HG03064 (cell line): Measurements from ENCODE around the gene MAST3.
"Not testable (repeated sequence)": the region's sequence is repeated elsewhere in the genome, so short reads cannot be mapped to it uniquely, and the experiment has no call there.

Experiments used
- ATAC-seq: cut with Tn5 transposase; IDR thresholded peaks from one replicate; pipeline ENCODE4 v1.9.1; 2021; ENCODE audit warnings: low read depth; ENCODE audit not compliant: unreplicated experiment

Gene MAST3

DNA sequence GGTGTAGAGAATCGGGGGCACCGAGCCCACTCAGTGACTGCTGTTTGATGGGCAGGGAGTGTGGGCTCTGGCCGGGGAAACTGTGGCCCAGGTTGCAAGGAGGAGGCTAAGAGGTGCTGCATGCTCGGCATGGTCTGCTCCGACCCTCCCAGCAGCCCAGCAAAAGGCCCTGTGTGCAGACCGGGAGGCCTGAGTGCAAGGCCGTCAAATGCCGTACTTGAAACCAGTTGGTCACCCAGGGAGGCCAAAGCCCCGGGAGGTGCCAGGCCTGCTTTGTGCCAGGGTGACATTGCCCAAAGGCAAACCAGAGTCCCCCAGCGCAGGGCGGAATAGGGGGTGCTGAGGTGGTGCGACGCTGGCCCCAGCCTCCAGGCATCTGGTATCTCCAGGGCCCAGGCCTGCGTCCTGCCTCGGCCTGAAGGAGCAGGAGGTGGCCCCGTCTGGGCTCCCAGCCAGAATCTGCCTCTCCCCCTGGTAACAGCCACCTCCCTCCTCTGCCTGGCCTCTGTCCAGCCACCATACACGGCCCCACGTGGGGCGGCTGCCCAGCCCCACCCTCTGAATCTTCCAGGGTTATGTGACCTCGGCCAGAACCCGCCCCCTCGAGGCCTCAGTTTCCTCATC lies 59.4 kb downstream of the MAST3 start:
- ATAC-seq: no peak

DNA sequence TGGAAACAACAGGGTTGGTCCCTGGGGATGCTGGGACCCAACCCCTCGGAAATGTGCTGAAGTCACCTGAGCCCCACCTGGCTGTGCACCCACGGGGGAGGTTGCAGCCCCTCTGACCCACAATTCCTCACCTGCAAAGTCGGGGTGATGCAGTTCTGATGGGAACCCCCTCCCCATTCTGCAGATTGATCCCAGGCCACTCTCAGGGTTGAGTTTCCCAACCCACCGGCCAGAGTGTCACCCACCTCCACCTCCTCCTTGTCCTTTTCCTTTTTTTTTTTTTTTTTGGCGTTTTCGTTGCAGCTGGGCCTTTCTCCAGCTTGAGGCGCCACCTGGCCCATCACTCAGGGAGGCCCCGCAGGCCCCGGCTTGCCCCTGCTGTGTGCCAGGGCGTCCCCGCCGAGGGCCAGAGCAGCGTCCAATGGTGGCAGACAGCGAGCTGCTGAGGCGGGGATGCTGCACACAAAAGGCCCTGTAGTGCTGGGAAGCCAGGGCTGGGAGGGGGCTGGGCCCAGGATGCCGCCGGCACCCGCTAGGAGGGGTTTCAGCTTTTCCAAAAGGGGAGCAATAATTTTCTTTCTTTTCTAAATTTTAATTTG lies 60.0 kb downstream of the MAST3 start:
- no peak for ATAC-seq

DNA sequence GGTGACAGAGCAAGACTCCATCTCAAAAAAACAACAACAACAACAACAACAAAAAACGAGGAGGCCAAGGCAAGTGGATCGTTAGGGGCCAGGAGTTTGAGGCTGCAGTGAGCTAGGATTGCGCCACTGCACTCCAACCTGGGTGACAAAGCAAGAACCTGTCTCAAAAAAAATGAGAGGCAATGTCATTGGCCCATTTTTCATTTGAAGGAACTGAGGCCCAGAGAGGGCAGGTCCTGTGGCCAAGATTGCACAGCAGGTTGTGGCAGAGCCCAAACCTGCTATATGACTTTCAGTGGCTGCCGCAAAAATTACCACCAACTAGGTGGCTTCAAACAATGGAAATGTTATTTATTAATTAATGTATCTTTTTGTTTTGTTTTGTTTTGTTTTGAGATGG lies 60.9 kb downstream of the MAST3 start:
- no peak for ATAC-seq

DNA sequence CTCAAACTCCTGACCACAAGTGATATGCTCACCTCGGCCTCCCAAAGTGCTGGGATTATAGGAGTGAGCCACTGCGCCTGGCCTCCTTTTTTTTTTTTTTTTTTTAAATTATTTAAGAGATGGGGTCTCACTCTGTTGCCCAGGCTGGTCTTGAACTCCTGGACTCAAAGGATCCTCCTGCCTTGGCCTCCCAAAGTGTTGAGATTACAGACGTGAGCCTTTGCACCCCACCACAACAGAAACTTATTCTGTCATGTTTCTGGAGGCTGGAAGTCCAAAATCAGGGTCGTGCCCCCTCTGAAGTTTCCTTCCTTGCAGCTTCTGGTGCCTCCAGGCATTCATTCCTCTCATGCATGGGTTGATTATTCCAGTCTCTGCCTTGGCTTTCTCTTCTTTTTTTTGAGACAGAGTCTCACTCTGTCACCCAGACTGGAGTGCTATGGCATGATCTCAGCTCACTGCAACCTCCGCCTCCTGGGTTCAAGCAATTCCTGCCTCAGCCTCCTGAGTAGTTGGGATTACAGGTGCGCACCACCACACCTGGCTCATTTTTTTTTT lies 61.6 kb downstream of the MAST3 start:
- not testable (repeated sequence) for ATAC-seq

DNA sequence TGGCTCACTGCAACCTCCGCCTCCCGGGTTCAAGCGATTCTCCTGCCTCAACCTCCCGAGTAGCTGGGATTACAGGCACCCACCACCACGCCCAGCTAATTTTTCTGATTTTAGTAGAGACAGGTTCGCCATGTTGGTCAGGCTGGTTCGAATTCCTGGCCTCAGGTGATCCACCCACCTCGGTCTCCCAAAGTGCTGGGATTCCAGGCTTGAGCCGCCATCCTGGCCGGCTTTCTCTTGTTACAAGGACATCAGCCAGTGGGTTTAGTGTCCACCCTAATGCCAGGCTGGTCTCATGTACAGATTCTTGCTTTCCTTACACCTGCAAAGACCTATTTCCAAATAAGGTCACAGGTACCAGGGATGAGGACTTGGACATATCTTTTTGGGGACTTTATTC lies 62.2 kb downstream of the MAST3 start:
- ATAC-seq: no peak

DNA sequence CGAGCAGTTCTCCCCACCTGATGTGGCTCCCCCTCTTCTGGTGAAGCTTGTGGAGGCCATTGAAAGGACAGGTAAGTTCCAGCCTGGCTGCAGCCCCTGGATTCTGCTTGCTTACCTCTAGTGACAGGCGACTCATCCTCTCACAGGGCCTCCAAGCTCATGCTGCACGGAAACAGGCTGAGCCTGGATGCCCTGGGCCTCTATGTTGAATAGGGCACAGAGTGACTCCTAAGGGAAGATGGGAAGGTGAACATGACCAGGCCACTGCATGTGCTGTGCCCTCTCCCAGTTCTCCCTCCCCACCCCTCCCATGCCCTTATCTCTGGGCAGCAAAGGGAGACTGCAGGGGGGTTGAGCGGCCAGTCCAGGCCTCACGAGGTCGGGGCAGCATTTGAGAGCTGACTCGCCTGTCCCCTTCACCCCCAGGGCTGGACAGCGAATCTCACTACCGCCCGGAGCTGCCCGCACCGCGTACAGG lies 63.0 kb downstream of the MAST3 start:
- ATAC-seq: no peak

DNA sequence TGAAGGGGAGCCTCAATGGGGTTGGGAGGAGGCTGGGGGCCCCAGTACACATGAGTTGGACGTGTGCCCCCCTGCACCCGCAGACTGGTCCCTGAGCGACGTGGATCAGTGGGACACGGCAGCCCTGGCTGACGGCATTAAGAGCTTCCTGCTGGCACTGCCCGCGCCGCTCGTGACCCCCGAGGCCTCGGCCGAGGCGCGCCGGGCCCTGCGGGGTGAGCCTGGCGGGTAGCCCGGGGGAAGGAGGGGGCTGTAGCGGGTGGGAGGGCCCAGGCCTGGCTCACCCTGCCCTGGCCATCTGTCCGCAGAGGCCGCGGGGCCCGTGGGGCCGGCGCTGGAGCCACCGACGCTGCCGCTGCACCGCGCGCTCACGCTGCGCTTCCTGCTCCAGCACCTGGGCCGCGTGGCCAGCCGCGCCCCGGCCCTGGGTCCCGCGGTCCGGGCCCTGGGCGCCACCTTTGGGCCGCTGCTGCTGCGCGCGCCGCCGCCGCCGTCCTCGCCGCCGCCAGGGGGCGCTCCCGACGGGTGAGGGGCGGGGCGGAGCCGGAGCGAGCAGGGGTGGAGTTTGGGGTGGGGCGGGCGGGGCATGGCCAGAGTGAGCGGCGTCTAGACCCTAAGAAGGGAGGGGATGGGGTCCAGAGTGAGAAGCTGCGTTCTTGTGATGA lies 63.5 kb downstream of the MAST3 start:
- ATAC-seq: peak; percentile 66

DNA sequence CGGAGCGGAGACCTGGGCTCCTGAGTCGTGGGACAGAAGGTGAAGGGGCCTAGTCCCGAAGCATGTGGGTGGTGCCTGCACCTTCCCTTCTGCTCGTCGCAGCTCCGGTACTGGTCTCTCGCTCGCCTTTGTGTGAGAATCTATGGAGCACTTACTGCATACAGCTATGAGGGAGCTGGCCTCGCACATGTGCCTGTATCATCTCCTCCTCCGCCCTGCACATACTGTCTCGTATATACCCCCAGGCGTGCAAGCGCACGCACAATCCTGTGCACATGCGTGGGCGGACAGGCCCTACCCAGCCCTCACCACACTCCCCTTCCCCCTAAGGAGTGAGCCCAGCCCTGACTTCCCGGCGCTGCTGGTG lies 64.0 kb downstream of the MAST3 start:
- ATAC-seq: no peak

DNA sequence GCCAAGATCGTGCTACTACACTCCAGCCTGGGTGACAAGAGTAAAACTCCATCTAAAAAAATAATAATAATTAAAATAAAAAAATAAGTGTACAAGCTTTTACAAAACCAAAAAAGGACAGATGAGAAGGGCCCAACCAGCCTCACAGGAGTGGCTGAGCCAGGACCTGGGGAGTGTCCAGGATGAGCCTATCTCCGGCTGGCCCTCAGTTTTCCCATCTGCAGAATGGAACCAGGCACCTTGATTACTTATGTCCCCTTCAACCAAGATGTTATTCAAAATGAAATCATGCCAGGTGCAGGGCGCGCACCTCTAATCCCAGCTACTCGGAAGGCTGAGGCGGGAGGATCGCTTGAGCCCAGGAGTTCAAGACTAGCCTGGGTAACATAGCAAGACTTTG lies 66.5 kb downstream of the MAST3 start:
- no peak for ATAC-seq

DNA sequence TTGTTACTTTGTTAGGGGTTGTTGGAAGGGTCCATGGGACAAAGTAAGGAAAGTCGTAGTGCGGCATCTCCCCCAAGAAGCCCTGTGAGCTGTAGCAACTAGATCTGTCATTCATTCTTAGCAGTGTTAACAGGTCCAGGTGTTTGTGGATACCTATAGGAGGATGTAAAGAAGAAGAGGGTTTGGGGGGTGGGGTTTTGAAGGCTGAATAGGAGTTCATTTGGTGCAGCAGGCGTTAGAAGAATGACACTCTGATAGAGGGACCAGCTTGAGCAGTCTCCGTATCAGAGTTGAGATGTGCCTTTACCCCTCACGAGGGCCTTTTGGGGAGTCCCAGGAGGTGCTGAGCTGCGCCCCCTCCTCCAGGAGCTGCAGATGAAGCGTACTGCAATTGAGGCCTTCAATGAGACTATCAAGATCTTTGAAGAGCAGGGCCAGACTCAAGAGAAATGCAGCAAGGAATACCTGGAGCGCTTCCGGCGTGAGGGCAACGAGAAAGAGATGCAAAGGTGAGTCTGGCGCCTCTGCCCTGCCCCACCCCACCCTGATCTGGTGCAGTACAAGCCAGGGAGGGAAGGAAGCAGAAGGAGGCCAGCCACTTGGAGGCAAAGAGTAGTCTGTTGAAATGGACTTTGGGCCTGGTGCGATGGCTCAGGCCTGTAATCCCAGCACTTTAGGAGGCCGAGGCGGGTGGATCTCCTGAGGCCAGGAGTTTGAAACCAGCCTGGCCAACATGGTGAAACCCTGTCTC lies 68.4 kb downstream of the MAST3 start:
- no peak for ATAC-seq

DNA sequence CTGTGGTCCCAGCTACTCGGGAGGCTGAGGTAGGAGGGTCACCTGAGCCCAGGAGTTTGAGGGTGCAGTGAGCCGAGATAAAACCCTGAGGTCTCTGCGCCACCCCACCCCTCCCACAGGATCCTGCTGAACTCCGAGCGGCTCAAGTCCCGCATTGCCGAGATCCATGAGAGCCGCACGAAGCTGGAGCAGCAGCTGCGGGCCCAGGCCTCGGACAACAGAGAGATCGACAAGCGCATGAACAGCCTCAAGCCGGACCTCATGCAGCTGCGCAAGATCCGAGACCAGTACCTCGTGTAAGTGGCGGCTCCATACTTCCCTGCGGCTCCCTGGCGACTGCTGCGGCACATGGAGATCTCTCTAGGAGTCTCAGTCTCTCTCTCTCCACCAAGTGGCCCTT lies 69.4 kb downstream of the MAST3 start:
- ATAC-seq: no peak

DNA sequence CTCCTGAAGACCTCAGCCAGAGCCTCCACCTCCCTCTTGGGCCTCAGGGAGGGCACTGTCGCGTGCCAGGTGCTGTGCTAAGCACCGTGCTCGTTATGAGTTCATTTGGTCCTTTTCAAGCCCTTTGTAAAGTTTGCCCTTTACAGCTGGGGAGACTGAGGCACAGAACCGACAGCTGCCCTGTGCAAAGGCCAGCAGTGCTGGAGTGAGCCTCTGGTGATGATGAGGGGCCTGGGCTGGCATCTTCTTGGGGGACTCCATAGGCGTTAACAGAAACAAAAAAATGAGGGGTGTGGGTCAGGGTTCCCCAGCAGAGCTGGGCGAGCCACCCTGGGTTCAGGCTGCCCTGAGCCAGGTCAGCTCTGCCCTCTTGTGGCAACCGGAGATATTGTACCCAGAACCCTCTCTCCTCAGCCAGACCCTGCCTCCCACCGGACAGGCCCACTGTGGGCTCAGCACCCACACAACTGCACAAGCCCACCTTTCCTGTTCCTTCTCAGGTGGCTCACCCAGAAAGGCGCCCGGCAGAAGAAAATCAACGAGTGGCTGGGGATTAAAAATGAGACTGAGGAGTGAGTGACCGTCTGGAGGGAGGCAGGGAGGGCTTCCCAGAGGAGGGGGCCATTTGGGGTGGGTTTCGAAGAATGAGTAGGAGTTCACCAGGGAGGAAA lies 70.5 kb downstream of the MAST3 start:
- no peak for ATAC-seq

DNA sequence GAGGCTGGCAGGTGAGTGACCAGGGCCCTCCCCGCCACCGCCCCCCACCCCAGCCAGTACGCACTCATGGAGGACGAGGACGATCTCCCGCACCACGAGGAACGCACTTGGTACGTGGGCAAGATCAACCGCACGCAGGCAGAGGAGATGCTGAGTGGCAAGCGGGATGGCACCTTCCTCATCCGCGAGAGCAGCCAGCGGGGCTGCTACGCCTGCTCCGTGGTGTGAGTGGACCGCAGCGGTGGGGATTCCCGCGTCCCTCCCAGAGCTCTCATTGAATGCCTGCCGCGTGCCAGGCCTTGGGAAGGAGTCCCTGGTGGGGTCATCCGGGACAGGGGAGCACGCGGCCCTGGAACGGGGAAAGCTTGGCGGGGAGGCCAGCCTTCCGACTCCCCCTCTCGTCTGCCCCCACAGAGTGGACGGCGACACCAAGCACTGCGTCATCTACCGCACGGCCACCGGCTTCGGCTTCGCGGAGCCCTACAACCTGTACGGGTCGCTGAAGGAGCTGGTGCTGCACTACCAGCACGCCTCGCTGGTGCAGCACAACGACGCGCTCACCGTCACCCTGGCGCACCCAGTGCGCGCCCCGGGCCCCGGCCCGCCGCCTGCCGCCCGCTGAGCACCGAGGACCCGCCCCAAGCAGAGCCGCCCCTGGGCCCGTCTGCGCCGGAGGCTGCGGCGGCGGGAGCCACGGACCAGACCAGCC lies 71.2 kb downstream of the MAST3 start:
- ATAC-seq: no peak

DNA sequence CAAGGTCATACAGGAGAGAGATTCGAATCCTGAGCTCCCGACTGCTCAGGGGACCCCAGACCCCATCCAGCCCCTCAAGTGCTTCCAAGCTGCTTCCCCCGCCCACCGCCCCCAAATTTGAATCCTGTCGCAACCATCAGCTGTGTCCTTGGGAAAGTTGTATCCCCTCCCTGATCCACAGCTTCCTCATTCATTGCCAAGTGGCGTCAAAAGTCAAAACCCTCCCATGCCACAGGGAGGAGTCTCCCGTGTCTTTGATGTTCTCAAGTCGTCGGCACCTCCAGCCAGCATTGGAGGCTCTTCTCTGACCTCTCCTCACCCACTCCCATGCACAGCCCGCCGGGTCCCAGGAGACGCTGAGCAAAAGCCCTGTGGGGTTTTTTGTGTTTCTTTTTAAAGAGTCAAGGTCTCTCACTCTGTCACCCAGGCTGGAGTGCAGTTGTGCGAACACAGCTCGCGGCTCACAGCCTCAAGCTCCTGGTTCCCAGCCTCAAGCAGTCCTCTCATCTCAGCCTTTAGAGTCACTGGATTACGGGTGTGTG lies 73.2 kb downstream of the MAST3 start:
- no peak for ATAC-seq

DNA sequence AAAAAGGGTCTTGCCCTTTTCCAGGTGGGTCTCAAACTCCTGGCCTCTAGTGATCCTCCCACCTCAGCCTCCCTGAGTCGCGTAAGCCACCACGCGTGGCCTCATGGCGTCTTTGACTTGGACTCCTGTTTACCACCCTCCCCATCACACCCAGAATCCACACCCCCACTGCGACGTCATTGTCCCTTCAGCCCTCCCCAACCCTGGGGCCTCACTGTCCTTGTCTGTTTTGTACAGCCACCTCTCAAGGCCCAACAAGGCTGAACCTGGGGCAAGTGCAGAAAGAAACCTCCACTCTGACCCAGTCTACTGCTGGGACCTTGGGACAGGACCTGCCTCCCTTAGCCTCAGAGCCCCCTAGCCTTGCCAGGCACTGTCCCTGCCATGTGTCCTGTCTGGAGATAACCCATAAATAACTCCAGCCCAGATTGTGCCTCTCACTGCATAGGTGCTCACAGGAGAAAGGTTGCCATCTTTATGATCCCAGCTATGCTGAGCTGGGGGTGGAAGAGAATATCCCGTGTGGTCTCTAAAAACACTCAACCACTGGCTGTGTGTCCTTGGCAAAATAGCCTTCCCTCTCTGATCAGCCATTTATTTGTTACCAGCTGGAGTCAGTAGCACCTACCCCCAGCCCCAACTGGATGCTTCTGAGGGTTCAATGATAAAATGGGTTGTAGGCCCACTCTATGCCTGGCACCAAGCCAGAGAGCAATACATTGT lies 74.2 kb downstream of the MAST3 start:
- ATAC-seq: no peak

DNA sequence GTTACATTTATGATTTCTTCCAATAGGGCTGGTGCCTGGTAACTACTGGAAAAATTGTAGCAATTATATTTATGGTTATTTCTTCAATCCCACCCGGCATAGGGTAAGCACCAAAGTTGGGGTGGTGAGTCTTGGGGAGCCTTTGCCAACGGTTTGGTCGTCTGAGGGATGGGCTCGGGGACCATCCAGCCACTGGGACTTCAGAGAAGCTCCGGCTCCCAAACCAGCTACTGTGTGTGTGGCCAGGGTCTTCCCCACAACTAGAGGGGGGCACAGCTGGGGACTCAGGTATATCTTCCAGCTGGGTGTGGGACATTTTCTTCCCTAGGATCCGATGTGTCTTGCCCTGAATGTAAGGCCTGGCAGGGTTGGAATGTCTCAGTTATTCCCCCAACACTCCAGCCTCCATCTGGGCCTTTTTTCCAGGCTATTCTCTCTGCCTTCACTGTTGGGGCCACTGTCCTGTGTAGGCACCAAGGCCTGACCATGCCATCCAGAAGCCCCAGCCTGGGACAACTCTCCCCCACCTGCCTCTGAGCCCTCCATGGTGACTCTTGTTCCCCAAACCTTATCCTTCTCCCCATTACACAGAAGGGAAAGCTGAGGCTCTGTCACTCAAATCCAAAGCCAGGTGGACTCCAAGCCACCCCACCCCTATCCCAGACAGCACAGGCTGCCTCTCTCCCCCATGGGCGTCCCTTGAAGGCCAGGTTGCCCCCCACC lies 74.9 kb downstream of the MAST3 start:
- ATAC-seq: no peak

DNA sequence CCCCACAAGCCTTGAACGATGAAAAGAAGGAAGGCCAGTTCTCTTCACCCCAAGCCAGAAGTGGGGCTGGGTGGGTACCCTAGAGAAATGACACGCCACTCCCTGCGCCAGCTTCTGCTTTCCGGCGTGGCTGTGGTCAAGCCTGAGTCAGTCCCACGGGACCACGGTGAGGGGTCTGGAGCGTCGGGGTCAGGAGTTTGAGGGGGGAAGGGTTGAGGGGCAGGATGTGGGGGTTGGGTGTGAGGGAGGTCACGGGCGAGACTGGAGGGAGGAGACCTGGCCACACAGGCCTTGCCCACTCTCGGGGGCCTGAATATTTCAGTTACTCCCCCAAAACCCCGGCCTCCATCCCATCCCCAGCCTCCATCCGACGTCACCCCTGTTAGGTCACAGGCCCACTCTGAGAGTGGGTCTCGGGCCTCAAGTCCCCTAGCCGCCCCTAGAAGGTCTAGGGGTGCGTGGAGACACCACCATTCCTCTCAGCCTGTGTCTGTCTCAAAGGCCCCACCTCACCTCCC lies 75.5 kb downstream of the MAST3 start:
- ATAC-seq: peak; percentile 6

DNA sequence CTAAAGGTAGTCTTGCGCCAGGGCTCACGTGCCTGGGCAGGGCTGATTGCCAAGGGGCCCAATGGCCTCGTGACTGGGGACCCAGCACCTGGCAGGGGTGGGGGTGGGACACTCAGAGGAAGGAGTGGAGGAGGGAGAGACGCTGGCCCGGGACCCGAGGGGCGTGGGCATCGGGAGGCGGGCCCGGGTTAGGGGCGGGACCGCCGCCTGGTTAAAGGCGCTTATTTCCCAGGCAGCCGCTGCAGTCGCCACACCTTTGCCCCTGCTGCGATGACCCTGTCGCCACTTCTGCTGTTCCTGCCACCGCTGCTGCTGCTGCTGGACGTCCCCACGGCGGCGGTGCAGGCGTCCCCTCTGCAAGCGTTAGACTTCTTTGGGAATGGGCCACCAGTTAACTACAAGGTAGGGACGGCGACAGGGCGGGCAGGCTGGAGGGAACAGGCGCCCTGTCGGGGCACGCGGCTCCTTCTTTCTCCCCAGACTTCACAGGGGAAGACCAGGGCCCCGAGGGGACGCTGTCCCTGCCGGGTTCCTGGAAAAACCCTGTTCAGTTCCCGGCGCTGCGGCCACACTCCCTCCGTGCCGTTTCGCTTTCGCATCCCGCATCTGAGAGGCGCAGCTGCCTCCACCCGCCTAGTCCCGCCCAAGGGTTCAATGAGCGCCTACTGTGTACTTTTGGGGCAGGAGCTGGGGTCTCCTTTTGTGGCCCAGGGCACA lies 76.2 kb downstream of the MAST3 start, which contains the start of gene IFI30:
TSS of gene IFI30 (plus strand) at position 242 of the 717 bp plus-strand sequence. CDS start at position 271, 29 bp downstream.
- peak; percentile 40 for ATAC-seq
